GM11168 (cell line): ENCODE measurements around the gene CASP10.
"Not testable (repeated sequence)": the region's sequence is repeated elsewhere in the genome, so short reads cannot be mapped to it uniquely, and the experiment has no call there.

Experiments
- in situ Hi-C: fragments of 300-500 bp; cut with MboI; formaldehyde crosslinking; loops from one replicate; pipeline ENCODE4 v1.12.0; 2022; ENCODE audit warnings: low sequenced_read_pairs; ENCODE audit not compliant: unreplicated experiment

The CASP10 gene

GRCh38 chr2:201228912-201229290 is 46.0 kb downstream of the CASP10 start:
- in situ Hi-C loops: loop anchor here (5.0 kb wide), 1 partner anchor 42 kb away; no protein-coding TSS in a partner anchor

DNA sequence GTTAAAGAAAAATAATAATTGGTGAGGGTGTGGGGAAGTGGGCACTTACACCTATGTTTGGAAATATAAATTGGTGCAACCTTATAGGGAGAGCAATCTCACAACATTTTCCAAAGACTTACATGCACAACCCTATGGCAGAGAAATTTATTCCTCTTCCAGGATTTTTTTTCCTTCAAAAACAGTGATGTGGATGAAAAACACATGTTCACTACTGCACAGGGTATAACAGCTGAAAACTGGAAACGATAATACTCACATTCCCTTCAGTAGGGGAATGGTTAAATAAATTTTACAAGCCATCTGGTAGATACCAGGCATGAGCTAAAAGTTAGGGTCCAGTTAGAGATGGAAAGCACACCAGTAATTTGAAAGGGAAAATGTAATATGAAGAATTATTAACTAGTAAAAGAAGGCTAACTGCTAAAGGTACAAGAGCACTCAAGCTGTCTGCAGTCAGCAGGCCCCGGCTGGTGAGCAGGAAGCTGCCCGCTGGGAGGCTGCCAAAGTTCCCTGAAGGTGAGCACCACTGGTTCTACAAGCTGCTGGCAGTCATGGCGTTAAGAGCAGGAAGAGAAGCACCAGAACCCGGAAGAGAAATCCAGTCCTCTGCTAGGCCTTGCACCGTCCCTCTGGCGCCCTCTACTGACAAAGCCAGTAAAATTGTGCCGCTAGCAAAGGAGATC is 49.0 kb downstream of the CASP10 start:
- in situ Hi-C loops: no loop called here

DNA sequence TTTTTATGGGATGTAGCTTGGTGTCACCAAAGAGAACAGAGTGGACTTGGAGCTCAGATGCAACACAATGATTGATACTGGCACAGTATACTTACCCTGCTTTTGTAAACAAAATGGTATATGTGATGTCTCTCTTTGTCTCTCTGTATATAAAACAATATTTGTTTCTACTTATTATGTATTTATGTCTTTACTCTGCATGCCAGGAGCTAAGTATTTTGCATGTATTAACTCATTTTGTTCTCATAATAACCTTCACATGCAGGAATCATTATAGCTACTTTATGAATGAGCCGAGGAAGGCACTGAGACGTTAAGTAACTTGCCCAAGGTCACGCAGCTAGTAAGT is 49.5 kb downstream of the CASP10 start:
- in situ Hi-C loops: no loop called here

DNA sequence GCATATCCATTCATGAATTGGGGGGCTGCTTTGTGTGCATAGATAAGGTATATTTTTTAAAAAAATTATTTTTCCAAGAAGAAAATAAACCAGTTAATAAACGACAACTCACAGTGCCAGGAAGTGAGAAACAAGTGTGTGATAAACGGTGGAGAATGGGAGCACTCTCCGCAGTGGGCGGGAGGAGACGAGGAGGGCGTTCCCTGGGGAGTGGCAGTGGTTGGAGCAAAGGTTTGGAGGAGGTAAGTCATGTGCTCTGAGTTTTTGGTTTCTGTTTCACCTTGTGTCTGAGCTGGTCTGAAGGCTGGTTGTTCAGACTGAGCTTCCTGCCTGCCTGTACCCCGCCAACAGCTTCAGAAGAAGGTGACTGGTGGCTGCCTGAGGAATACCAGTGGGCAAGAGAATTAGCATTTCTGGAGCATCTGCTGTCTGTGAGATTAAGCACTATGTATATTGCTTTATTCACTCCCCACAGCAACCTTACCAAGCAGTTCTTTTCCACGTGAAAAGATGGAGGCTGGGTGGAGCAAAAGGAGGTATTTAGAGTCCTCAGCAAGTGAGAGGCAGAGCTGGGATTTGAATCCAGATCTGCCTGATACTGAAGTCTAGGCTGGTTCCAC is 50.4 kb downstream of the CASP10 start:
- in situ Hi-C loops: no loop called here

DNA sequence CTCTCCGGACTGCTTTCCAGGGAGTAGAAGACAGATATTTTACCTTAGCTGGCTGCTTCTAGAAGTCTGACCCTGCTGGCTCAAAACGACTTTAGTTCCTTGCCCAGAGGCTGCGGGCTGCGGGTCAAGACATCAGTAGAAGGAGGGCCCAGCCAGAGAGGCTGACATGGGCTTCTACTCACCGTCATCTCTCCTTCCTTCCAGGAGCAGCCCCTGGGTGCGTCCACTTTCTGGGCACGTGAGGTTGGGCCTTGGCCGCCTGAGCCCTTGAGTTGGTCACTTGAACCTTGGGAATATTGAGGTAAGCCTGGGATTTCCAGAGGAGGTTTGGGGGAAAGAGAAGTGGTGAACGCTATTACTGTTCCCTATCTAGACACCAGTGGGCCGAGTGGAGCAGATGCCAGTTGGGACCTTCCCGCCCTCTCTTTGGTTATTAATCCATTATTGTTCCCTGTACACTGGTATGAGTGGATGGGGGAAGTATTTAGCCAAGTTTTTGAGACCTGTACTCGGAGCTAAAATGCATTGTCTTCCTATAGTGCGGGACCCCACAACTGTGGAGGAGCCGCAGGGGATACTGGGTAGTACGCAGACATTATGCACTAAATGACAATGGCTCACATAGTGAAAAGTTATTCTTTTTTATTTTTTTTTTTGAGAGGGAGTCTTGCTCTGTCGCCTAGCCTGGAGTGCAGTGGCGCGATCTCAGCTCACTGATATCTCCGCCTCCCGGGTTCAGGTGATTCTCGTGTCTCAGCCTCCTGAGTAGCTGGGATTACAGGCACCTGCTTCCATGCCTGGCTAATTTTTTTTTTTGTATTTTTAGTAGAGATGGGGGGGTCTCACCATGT is 51.1 kb downstream of the CASP10 start:
- in situ Hi-C loops: no loop called here

- in situ Hi-C loops: no loop called here
Measured at GRCh38 chr2:201234663-201235135, 51.8 kb downstream of the CASP10 start.

DNA sequence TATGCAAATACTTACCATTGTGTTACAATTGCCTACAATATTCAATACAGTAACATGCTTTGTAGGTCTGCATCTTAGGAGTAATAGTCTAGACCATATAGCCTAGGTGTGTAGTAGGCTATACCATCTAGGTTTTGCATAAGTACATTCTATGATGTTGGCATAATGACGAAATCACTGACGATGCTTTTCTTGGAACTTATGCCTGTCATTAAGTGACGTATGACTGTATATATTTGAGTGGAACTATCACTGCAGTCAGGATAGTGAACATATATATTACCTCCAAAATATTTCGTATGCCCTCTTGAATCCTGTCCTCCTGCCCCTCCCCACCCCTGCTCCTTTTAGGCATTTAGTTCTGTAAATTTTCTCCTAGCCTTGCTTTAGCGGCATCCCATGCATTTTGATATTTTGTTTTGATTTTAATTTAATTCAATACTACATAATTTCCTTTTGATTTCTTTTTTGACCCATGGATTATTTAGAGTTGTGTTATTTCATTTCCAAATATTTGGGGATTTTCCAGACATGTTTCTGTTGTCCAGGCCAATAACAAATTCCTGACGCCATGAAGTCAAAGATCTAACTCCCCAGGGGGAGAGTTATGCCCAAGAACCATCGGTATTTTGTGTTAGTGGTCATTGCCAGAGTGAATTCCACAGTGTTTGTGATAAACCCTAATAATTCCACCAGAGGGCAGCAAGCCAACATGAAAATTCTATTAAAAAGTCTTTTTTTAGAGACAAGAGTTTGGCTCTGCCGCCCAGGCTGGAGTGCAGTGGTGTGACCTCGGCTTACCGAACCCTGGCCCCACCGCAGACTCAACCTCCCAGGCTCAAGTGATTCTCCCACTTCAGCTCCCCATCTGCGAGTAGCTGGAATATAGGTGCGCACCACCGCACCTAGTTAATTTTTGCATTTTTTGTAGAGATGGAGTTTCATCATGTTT is 53.2 kb downstream of the CASP10 start:
- in situ Hi-C loops: no loop called here

- in situ Hi-C loops: no loop called here
Measured at GRCh38 chr2:201237486-201238123, 54.7 kb downstream of the CASP10 start.

DNA sequence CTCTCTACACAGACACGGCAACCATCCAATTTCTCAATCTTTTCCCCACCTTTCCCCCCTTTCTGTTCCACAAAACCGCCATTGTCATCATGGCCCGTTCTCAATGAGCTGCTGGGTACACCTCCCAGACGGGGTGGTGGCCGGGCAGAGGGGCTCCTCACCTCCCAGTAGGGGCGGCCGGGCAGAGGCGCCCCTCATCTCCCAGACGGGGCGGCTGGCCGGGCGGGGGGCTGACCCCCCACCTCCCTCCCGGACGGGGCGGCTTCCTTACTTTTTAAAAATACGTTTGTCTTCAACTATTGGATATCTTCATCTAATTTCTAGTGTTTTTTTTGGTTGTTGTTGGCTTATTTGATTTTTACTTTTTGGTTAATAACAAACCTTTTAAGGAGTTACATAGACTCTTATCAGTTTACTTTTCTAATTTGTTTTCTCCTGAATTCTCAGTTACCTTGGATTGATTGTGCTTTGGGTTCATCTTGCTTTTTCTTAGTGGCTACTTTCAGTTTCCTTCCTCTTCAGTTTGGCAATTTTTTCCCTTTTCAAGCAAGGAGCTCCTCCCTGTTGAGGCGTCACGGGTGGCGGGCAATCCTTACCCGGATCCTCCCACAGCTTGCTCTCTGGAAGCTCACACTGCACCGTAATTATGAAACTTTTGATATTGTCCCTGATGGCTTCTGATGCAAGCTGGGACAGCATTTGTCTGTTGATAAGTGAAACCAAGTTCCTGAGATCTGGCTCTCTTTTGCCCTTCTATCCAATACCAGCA is 56.4 kb downstream of the CASP10 start:
- in situ Hi-C loops: not testable (repeated sequence)

DNA sequence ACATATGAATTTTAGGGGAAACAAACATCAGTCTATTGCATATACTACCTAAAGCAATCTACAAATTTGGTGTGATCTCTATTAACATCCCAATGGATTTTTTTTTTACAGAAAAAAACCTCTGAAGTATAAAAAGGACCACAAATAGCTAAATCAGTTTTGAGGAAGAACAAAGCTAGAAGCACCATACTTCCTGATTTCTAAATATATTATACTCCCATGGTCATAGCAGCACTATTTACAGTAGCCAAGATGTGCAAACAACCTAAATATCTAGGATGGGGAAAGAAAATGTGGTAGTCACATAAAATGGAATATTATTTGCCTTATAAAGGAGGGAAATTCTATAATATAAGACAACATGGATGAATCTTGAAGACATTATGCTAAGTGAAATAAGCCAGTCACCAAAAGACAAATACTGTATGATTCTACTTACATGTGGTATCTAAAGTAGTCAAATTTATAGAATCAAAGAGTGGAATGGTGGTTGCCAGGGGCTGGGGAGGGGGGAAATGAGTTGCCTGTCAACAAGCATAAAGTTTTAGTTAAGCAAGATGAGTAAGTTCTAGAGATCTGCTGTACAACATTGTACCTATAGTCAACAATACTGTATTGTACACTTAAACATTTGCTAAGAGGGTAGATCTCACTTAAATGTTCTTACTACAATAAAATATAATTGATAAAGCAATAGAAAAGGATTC is 59.8 kb downstream of the CASP10 start:
- in situ Hi-C loops: no loop called here

GRCh38 chr2:201244829-201245228 is 61.9 kb downstream of the CASP10 start:
- in situ Hi-C loops: no loop called here

- in situ Hi-C loops: no loop called here
Measured at GRCh38 chr2:201246280-201246679, 63.3 kb downstream of the CASP10 start.

- in situ Hi-C loops: no loop called here
Measured at GRCh38 chr2:201248288-201248844, 65.4 kb downstream of the CASP10 start.

GRCh38 chr2:201249889-201250288 is 66.9 kb downstream of the CASP10 start:
- in situ Hi-C loops: no loop called here

- in situ Hi-C loops: no loop called here
Measured at GRCh38 chr2:201250741-201251140, 67.8 kb downstream of the CASP10 start.

GRCh38 chr2:201254081-201254730 is 71.3 kb downstream of the CASP10 start:
- in situ Hi-C loops: no loop called here

DNA sequence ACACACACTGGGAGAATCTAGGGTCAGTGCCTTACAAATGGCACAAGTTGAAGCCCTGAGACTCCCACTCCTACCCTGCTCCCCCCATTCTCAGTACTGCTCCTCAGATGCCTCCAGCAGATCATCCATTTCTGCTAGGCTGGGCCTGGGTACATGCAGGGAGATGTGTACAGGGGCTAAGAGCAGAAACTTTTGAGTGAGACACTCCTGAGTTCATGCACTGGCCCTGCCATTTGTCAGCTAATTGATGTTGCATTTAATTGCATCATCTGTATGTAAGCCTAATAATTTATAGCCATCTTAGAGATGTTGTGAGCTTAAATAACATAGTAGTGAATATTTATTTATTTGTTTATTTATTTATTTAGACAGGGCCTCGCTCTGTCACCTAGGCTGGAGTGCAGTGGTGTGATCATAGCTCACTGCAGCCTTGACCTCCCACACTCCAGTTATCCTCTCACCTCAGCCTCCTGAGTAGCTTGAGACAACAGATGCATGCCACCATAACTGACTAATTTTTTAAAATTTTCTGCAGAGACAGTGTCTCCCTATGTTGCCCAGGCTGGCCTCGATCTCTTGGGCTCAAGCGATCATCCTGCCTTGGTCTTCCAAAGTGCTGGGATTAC is 72.6 kb downstream of the CASP10 start:
- in situ Hi-C loops: loop anchor here (5.0 kb wide), 1 partner anchor 107 kb away; no protein-coding TSS in a partner anchor
